Activated B cell treated with CpG ODN at 0.5 μM for 24 hours (primary cell): ENCODE measurements around the gene APIP. TPM values are rescaled to one million over a fixed set of nuclear protein-coding genes. Genes with fewer than 3 reads are reported as not detected.

Source experiments
- ATAC-seq: fragments of 200-7000 bp; cut with Tn5 transposase; one replicate; pipeline ENCODE4 v1.10.0; 2021; ENCODE audit warnings: low read depth, mild to moderate bottlenecking, moderate library complexity
- CTCF ChIA-PET: fragments of 350-600 bp; sonication (Branson Sonifier 250); formaldehyde crosslinking; loops from one replicate; lab custom pipeline; 2021; ENCODE audit warnings: antibody characterized with exemption; lab: Charles Lee
- POLR2A ChIA-PET: fragments of 350-600 bp; sonication (Branson Sonifier 250); formaldehyde crosslinking; loops from one replicate; lab custom pipeline; 2021; ENCODE audit warnings: antibody characterized with exemption; lab: Charles Lee
- DNase-seq: peaks from one replicate; pipeline ENCODE4 v3.0.0; 2022
- H3K27ac Mint-ChIP-seq: one replicate; pipeline ENCODE4 v1.8.0; 2020; ENCODE audit warnings: mixed read lengths
- H3K27me3 Mint-ChIP-seq: one replicate; pipeline ENCODE4 v1.8.0; 2021; ENCODE audit warnings: mixed read lengths
- H3K36me3 Mint-ChIP-seq: one replicate; pipeline ENCODE4 v1.8.0; 2021; ENCODE audit warnings: low read depth, mixed read lengths
- H3K4me1 Mint-ChIP-seq: one replicate; pipeline ENCODE4 v1.8.0; 2021; ENCODE audit warnings: mixed read lengths
- H3K4me3 Mint-ChIP-seq: one replicate; pipeline ENCODE4 v1.8.0; 2020; ENCODE audit warnings: mild to moderate bottlenecking, mixed read lengths
- H3K9me3 Mint-ChIP-seq: one replicate; pipeline ENCODE4 v1.8.0; 2020; ENCODE audit warnings: mixed read lengths
- CTCF ChIP-seq: fragments of 200-600 bp; IDR thresholded peaks from one replicate; pipeline ENCODE4 v1.8.0; 2022; ENCODE audit warnings: antibody characterized with exemption, mild to moderate bottlenecking
- intact Hi-C: fragments of 100-400 bp; cut with micrococcal nuclease; formaldehyde crosslinking; loops from one replicate; pipeline ENCODE4 v1.15.1; 2024
- total RNA-seq: library from RNA; stranded (reverse); gene quantifications from 2 replicates; pipeline ENCODE4 v1.2.3, GENCODE V29; 2022

APIP gene
- total RNA-seq, 1 donor from 2014 or later = 18.7 TPM

DNA sequence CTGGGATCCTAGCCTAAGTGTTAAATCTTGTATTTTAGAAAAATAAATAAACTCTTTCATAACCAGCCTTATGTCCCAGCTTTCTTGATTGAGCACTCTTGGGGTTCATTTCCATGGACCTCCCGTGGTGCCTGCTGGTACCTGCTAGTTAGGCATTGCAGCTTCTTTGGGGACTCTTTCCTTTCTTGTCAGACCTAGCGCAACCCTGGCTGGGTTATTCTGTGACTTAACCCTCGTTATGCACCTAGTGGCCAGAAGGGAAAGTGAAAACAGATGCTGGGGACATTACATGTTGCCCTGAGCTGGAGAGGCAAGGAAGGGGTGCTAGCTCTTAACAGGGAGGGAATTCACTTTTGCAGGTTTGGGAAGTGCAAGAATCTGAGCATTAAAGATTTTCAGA lies 46.8 kb downstream of the APIP start:
- DNase-seq = no peak
- intact Hi-C loops = no loop called here
- POLR2A ChIA-PET = no interaction called here
- peaks cover 1% of the 10 kb centered on the region for H3K4me1 Mint-ChIP-seq
- no peak overlapping the region for H3K27ac Mint-ChIP-seq
- TF ChIP-seq CTCF = no peak
- ATAC-seq = no peak
- no peak overlapping the region for H3K4me3 Mint-ChIP-seq
- H3K27me3 Mint-ChIP-seq = no peaks in the 10 kb centered on the region
- no peaks in the 10 kb centered on the region for H3K36me3 Mint-ChIP-seq
- CTCF ChIA-PET = no interaction called here
- no peaks in the 10 kb centered on the region for H3K9me3 Mint-ChIP-seq

DNA sequence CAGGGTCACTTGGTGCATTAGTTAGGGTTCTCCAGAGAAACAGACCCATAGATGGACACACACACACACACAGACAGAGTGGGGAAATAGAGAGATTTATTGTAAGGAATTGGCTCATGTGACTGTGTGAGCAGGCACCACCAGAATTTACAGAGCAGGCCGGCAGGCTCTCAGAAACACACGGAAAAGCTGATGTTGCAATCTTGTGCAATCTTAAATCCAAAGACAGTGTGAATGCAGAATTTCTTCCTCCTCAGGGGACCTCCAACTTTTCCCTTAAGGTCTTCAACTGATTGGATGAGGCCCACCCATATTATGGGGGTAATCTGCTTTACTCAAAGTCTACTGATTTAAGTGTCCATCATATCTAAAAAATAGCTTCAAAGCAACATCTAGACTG lies 49.8 kb downstream of the APIP start:
- peaks cover 7% of the 10 kb centered on the region for H3K4me1 Mint-ChIP-seq
- no peak overlapping the region for H3K4me3 Mint-ChIP-seq
- POLR2A ChIA-PET = no interaction called here
- H3K9me3 Mint-ChIP-seq = no peaks in the 10 kb centered on the region
- intact Hi-C loops = no loop called here
- no peaks in the 10 kb centered on the region for H3K27me3 Mint-ChIP-seq
- CTCF ChIA-PET = no interaction called here
- DNase-seq (no peak), ATAC-seq (no peak)
- no peaks in the 10 kb centered on the region for H3K36me3 Mint-ChIP-seq
- no peak for TF ChIP-seq CTCF
- no peak overlapping the region for H3K27ac Mint-ChIP-seq

GRCh38 chr11:34865261-34865660 lies 50.9 kb downstream of the APIP start:
- no peak for TF ChIP-seq CTCF
- DNase-seq = no peak
- ATAC-seq = no peak
- intact Hi-C loops = no loop called here
- ChIA-PET POLR2A (no interaction called here), CTCF (no interaction called here)
- H3K4me1 Mint-ChIP-seq = peaks cover 7% of the 10 kb centered on the region
- H3K27me3 Mint-ChIP-seq = peaks cover 3% of the 10 kb centered on the region
- no peak overlapping the region for H3K4me3 Mint-ChIP-seq
- no peaks in the 10 kb centered on the region for H3K36me3 Mint-ChIP-seq
- no peaks in the 10 kb centered on the region for H3K9me3 Mint-ChIP-seq
- H3K27ac Mint-ChIP-seq = no peak overlapping the region

- ChIA-PET POLR2A (no interaction called here), CTCF (no interaction called here)
- H3K27me3 Mint-ChIP-seq = peaks cover 3% of the 10 kb centered on the region
- peaks cover 7% of the 10 kb centered on the region for H3K4me1 Mint-ChIP-seq
- H3K36me3 Mint-ChIP-seq = no peaks in the 10 kb centered on the region
- ATAC-seq (no peak), DNase-seq (no peak)
- TF ChIP-seq CTCF = no peak
- no peaks in the 10 kb centered on the region for H3K9me3 Mint-ChIP-seq
- intact Hi-C loops = no loop called here
- H3K27ac Mint-ChIP-seq = no peak overlapping the region
- H3K4me3 Mint-ChIP-seq = no peak overlapping the region
Measured at GRCh38 chr11:34864424-34864823, 51.8 kb downstream of the APIP start.

- H3K4me1 Mint-ChIP-seq = peaks cover 7% of the 10 kb centered on the region
- H3K27ac Mint-ChIP-seq = no peak overlapping the region
- H3K27me3 Mint-ChIP-seq = peaks cover 3% of the 10 kb centered on the region
- no peak overlapping the region for H3K4me3 Mint-ChIP-seq
- CTCF ChIA-PET = no interaction called here
- ATAC-seq (no peak), DNase-seq (no peak)
- H3K36me3 Mint-ChIP-seq = no peaks in the 10 kb centered on the region
- POLR2A ChIA-PET = no interaction called here
- TF ChIP-seq CTCF = no peak
- intact Hi-C loops = no loop called here
- H3K9me3 Mint-ChIP-seq = no peaks in the 10 kb centered on the region
Measured at GRCh38 chr11:34863048-34863447, 53.1 kb downstream of the APIP start.
